ENCODE measurements around the gene LOXL1.

DNA sequence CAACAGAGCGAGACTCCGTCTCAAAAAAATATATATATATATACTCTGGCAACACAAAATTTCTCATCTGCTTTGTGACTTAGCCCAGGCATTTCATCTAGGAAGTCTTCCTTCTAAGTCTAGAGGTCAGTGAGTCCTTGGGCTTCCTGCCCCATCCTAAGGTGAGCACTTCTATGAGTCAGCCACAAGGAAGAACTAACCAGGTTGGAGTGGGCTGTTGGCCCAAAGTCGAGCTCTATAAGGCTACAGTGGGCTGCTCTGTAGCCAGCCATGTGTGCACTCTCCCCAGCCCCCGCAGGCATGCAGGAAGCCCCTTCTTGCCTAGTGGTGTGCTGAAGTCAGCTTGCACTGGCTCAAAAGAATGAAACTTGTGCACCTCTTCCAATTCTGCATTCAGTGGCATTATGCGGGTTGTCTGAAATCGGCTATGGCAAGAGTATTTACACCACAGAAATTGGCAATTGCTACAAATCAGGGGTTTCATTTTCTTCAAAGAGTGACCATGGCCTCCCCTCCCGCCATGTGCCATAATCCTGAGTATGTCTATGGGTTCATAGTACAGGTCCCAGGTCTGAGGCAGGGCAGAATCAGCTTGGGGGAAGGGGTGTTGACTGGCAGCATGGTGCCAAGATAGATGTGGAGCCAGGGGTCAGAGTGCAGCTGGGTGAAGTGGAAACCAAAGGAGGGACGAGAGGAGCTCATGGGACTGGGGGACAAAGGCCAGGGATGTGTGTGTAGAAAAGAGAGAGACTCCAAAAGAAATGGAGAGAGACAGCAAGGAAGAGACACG lies 22.0 kb upstream of the LOXL1 start:
- TF ChIP-seq, protein P1, sequence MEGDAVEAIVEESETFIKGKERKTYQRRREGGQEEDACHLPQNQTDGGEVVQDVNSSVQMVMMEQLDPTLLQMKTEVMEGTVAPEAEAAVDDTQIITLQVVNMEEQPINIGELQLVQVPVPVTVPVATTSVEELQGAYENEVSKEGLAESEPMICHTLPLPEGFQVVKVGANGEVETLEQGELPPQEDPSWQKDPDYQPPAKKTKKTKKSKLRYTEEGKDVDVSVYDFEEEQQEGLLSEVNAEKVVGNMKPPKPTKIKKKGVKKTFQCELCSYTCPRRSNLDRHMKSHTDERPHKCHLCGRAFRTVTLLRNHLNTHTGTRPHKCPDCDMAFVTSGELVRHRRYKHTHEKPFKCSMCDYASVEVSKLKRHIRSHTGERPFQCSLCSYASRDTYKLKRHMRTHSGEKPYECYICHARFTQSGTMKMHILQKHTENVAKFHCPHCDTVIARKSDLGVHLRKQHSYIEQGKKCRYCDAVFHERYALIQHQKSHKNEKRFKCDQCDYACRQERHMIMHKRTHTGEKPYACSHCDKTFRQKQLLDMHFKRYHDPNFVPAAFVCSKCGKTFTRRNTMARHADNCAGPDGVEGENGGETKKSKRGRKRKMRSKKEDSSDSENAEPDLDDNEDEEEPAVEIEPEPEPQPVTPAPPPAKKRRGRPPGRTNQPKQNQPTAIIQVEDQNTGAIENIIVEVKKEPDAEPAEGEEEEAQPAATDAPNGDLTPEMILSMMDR (IDR thresholded peaks at IDR 0.05; ENCODE audit: insufficient read depth, low read depth, low read length), result no peak
- no peak for TF ChIP-seq EZH2 (IDR thresholded peaks at IDR 0.05; ENCODE audit: insufficient read depth, low read length)

Measured in astrocyte (in vitro differentiated cells and primary cell).